Natural killer cell treated with Interleukin-12 subunit alpha and Interleukin-12 subunit beta and Interleukin-15 and Interleukin-18, amount 100 ng/mL, for 72 hours (primary cell): ENCODE results near the gene LRRN3. TPM values are rescaled to one million over a fixed set of nuclear protein-coding genes. Genes with fewer than 3 reads are reported as not detected.

Experiments
- ATAC-seq, 2 donors: fragments of 150-1000 bp; cut with Tn5 transposase in 1 of 2; sonication (Bioruptor Pico), chemical (Tn5 transposase) in 1 of 2; 2 replicates each; pipeline ENCODE4 v1.10.0; 2021
- DNase-seq: peaks from one replicate; pipeline ENCODE4 v3.0.0; 2022; ENCODE audit warnings: low spot score
- H3K27ac Mint-ChIP-seq, 2 donors: 1 replicate in 1 of 2; 2 replicates in 1 of 2; pipeline ENCODE4 v1.8.0; 2022; ENCODE audit warnings: mixed read lengths in 2 of 2, mild to moderate bottlenecking in 1 of 2, moderate library complexity in 1 of 2
- H3K27me3 Mint-ChIP-seq, 2 donors: 1 replicate in 1 of 2; 2 replicates in 1 of 2; pipeline ENCODE4 v1.8.0; 2022; ENCODE audit warnings: mixed read lengths in 2 of 2
- H3K36me3 Mint-ChIP-seq: one replicate; pipeline ENCODE4 v1.8.0; 2022; ENCODE audit warnings: mixed read lengths
- H3K4me1 Mint-ChIP-seq, 2 donors: 1 replicate in 1 of 2; 2 replicates in 1 of 2; pipeline ENCODE4 v1.8.0; 2022; ENCODE audit warnings: low read depth in 2 of 2, mixed read lengths in 2 of 2, mild to moderate bottlenecking in 1 of 2
- H3K4me3 Mint-ChIP-seq: one replicate; pipeline ENCODE4 v1.8.0; 2022; ENCODE audit warnings: mixed read lengths
- H3K9me3 Mint-ChIP-seq: 2 replicates; pipeline ENCODE4 v1.8.0; 2022; ENCODE audit warnings: mixed read lengths
- total RNA-seq, 2 donors: library from RNA; stranded (reverse); gene quantifications; one replicate each; pipeline ENCODE4 v1.2.3, GENCODE V29; 2022

Gene LRRN3
- total RNA-seq, 2 donors from 2014 or later = 1.4 to 4.6 TPM

DNA sequence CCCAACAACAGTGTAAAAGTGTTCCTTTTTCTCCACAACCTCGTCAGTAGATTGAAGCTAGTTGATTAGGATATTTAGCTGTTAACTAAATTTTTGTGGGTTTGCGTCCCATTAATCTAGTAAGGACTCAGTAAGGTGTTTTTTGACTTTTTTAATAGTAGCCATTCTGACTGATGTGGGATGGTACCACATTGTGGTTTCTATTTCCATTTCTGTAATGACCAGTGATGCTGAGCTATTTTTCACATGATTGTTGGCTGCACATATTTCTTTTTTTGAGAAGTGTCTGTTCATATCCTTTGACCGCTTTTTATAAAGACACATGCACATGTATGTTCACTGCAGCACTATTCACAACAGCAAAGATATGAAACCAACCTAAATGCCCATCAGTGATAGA is 5.6 kb upstream of the LRRN3 start:
- H3K9me3 Mint-ChIP-seq = peaks cover 6% of the 10 kb centered on the region
- peaks cover 11% of the 10 kb centered on the region for H3K36me3 Mint-ChIP-seq
- DNase-seq (no peak), ATAC-seq (no peak)
- peaks cover 41 to 60% of the 10 kb centered on the region in 2 donors for H3K4me1 Mint-ChIP-seq
- no peaks in the 10 kb centered on the region for H3K27me3 Mint-ChIP-seq
- peak overlapping the region; percentile 51 for H3K4me3 Mint-ChIP-seq
- H3K27ac Mint-ChIP-seq = peak overlapping the region; percentile 52 to 78

DNA sequence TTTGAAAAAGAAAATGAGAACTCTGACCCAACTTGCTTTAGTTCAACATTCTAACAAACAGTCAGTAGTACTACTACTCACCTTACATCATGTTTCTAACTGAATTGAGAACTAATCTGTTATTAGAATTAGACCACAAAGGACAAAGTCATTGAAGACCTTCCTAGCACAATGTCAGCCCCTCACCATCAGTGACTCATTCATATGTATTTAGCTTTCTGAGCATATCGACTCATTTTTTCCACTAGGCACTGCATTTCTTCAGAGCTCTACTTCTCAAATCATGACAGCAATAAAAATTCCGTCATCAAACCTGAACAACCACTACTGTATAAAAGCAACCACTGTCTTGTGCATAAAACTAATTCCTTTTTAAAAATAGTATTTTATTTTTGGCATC is 4.4 kb upstream of the LRRN3 start:
- peaks cover 41 to 54% of the 10 kb centered on the region in 2 donors for H3K4me1 Mint-ChIP-seq
- H3K9me3 Mint-ChIP-seq = peaks cover 6% of the 10 kb centered on the region
- DNase-seq (no peak), ATAC-seq (no peak)
- H3K36me3 Mint-ChIP-seq = peaks cover 11% of the 10 kb centered on the region
- peak overlapping the region; percentile 16 for H3K4me3 Mint-ChIP-seq
- H3K27me3 Mint-ChIP-seq = no peaks in the 10 kb centered on the region
- H3K27ac Mint-ChIP-seq = peak overlapping the region in 1 of 2 donors; percentile 78

GRCh38 chr7:111088328-111088727 is 2.6 kb upstream of the LRRN3 start:
- Mint-ChIP-seq H3K4me3 (peak overlapping the region; percentile 51), H3K27ac (peak overlapping the region; percentile 63 to 81), H3K36me3 (peaks cover 11% of the 10 kb centered on the region), H3K27me3 (no peaks in the 10 kb centered on the region), H3K9me3 (peaks cover 6% of the 10 kb centered on the region), H3K4me1 (peaks cover 36 to 54% of the 10 kb centered on the region in 2 donors)
- DNase-seq = no peak
- no peak for ATAC-seq

DNA sequence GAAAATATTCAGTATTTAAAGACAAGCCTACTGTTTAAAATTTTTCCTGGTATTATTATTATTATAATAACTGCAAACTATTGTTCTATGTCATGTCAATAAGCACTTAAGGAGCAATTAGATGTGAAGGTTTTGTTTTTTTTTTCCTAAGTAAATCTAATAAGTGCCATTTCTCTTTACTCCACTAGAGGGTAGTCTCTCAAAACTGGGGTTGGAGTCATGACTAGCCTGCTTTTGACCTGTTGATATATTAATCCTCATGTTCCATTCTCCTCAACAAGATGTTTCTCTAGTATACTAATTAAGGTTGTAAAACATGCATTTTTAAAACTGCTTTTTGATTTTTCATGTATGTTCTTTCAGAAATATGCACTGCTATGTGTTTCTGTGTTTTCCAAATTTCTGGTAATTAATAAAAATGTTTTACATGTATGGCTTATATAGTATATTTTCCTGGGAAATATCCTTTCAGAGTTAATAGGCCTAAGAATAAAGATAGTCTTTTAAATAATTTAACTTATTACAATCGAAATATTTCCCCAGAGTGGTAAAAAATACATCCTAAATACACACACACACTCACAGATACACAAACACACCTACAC is 1.0 kb upstream of the LRRN3 start:
- Mint-ChIP-seq H3K27ac (no peak overlapping the region), H3K27me3 (no peaks in the 10 kb centered on the region), H3K4me1 (peaks cover 28 to 42% of the 10 kb centered on the region in 2 donors), H3K4me3 (no peak overlapping the region), H3K9me3 (no peaks in the 10 kb centered on the region), H3K36me3 (peaks cover 5% of the 10 kb centered on the region)
- DNase-seq = no peak
- no peak for ATAC-seq

DNA sequence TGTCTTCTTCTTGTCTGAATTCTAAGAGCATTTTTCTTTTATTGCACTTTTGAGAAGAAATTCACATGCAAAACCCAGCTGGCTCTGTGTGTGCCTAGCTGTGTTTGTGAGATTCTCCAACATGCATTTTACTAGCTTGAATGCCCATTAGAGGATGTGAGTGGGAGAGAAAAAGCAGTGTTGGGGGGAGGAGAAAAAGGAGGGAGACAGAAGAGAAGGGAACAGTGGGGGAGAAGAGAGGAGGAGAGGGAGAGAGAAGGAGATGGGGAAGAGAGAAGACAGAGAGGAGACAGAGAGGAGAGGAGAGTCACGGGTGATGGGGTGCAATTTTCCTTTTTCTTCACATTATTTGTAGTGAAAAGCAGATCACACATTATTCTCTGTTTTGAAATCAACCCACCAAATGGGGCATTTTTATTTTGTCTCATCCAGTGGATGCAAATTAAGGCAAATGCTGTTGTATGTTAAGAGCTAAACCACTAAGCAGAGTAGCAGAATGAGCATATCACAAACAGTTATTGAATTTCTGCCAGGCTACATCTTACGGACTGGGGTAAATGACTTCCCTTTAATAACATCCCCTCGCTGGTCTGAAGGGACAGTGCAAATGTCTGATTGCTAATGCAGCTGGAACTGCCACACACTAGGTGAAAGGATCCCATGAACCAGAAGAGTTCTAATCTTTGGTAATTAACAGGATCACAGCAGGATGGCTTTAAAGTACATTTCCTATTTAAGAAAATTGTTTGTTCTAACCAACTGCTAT is 849 bp downstream of the LRRN3 start:
- peak overlapping the region; percentile 48 to 87 for H3K27ac Mint-ChIP-seq
- H3K9me3 Mint-ChIP-seq = no peaks in the 10 kb centered on the region
- DNase-seq = no peak
- peaks cover 20 to 35% of the 10 kb centered on the region in 2 donors for H3K4me1 Mint-ChIP-seq
- H3K36me3 Mint-ChIP-seq = no peaks in the 10 kb centered on the region
- H3K4me3 Mint-ChIP-seq = peak overlapping the region; percentile 78
- ATAC-seq = peak; percentile 56 to 77
- H3K27me3 Mint-ChIP-seq = no peaks in the 10 kb centered on the region

- H3K27ac Mint-ChIP-seq = peak overlapping the region; percentile 48 to 87
- H3K4me3 Mint-ChIP-seq = peak overlapping the region; percentile 78
- peaks cover 19 to 33% of the 10 kb centered on the region in 2 donors for H3K4me1 Mint-ChIP-seq
- no peaks in the 10 kb centered on the region for H3K27me3 Mint-ChIP-seq
- DNase-seq (no peak), ATAC-seq (peak; percentile 50 to 59)
- no peaks in the 10 kb centered on the region for H3K9me3 Mint-ChIP-seq
- no peaks in the 10 kb centered on the region for H3K36me3 Mint-ChIP-seq
Measured at GRCh38 chr7:111092406-111093236, 1.7 kb downstream of the LRRN3 start.

DNA sequence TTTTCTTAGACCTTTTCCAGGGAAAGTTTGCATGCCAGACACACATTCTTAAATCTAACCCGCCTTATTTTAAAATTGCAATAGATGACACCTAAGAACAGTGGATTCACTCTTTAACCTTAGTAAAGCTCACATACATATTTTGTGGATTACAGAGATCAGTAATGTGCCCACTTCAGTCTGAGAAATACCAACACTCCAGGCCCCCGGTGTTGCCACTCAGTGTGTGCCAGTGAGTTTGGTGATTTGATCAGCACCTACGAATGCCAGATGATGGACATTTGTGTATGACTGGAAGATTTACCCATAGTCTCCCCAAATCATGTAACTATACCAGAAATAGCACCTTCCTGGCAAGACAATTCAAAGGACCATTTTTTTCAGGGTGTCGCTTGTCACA is 2.6 kb downstream of the LRRN3 start:
- H3K27me3 Mint-ChIP-seq = no peaks in the 10 kb centered on the region
- H3K36me3 Mint-ChIP-seq = no peaks in the 10 kb centered on the region
- no peaks in the 10 kb centered on the region for H3K9me3 Mint-ChIP-seq
- peaks cover 13 to 24% of the 10 kb centered on the region in 2 donors for H3K4me1 Mint-ChIP-seq
- peak overlapping the region; percentile 78 for H3K4me3 Mint-ChIP-seq
- H3K27ac Mint-ChIP-seq = peak overlapping the region; percentile 48 to 87
- no peak for ATAC-seq
- no peak for DNase-seq

- peaks cover 13 to 24% of the 10 kb centered on the region in 2 donors for H3K4me1 Mint-ChIP-seq
- H3K9me3 Mint-ChIP-seq = no peaks in the 10 kb centered on the region
- peak overlapping the region; percentile 48 to 87 for H3K27ac Mint-ChIP-seq
- H3K36me3 Mint-ChIP-seq = no peaks in the 10 kb centered on the region
- H3K27me3 Mint-ChIP-seq = no peaks in the 10 kb centered on the region
- no peak for ATAC-seq
- no peak for DNase-seq
- peak overlapping the region; percentile 78 for H3K4me3 Mint-ChIP-seq
Measured at GRCh38 chr7:111094419-111094818, 3.5 kb downstream of the LRRN3 start.

DNA sequence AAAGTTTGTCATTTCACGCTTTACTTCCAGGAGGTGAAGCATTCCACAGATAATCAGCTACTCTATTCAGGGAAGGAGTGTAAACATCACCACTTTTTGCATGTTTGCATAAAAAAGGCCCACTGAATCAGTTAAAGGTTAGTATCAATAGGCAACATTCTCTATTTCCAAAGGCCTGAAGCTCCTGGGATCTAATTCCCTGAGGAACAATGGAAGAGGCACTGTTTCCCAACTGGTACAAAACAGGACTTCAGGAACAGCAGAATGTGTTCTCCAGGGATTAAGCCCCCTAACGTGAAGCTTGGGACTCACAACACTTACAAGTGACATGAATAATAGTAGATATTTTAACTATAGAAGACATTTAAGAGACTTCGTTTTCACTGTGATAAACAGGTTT is 6.1 kb downstream of the LRRN3 start:
- ATAC-seq = no peak
- Mint-ChIP-seq H3K4me1 (peaks cover 9 to 17% of the 10 kb centered on the region in 2 donors), H3K36me3 (no peaks in the 10 kb centered on the region), H3K4me3 (no peak overlapping the region), H3K9me3 (no peaks in the 10 kb centered on the region), H3K27me3 (no peaks in the 10 kb centered on the region), H3K27ac (no peak overlapping the region)
- DNase-seq = no peak

DNA sequence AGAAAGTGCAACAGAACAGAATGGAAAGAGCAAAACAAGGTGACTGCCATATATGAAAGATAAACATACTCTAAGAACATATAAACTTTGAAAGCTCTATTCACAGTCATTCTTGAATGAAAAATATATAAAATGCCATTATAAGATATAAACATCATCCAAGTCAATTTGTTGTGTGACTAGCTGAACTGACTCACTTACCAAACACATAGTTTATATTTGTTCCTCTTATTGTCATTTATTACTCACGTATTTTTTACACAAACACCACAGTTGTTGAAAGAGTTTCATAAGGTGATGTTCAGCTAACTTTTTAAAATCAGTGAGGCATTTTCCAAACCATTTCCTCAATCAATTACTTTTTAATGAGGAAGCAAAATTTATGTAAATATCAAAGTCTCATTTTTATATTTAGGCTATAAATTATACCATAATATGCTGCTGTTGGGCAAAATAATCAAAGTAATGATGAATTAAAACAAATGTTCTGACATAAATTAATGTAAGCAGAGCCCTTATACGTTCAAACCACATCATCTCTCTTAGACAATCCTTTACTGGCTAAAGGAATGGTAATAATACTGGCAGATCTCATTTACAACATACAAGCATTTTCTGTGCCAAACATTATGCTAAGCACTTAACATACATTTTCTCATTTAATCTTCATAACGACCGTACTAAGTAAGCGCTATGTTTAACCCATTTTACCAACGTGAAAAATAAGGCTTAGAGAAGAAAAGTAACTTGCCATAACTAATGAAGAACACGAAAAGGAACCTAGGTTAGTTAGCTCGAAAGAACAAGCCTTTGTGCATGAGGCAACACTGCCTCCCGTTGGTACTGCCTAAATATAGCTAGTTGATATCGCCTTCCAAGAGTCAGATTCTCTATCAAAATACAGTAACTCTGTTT is 7.3 kb downstream of the LRRN3 start:
- Mint-ChIP-seq H3K4me1 (peaks cover 4 to 5% of the 10 kb centered on the region in 2 donors), H3K27me3 (no peaks in the 10 kb centered on the region), H3K36me3 (no peaks in the 10 kb centered on the region), H3K4me3 (no peak overlapping the region), H3K27ac (no peak overlapping the region), H3K9me3 (no peaks in the 10 kb centered on the region)
- ATAC-seq (peak; percentile 58 to 74), DNase-seq (no peak)

- H3K4me3 Mint-ChIP-seq = no peak overlapping the region
- DNase-seq (no peak), ATAC-seq (no peak)
- H3K4me1 Mint-ChIP-seq = no peaks in the 10 kb centered on the region
- no peak overlapping the region for H3K27ac Mint-ChIP-seq
- H3K27me3 Mint-ChIP-seq = no peaks in the 10 kb centered on the region
- no peaks in the 10 kb centered on the region for H3K9me3 Mint-ChIP-seq
- H3K36me3 Mint-ChIP-seq = no peaks in the 10 kb centered on the region
Measured at GRCh38 chr7:111098926-111099250, 8.0 kb downstream of the LRRN3 start.

DNA sequence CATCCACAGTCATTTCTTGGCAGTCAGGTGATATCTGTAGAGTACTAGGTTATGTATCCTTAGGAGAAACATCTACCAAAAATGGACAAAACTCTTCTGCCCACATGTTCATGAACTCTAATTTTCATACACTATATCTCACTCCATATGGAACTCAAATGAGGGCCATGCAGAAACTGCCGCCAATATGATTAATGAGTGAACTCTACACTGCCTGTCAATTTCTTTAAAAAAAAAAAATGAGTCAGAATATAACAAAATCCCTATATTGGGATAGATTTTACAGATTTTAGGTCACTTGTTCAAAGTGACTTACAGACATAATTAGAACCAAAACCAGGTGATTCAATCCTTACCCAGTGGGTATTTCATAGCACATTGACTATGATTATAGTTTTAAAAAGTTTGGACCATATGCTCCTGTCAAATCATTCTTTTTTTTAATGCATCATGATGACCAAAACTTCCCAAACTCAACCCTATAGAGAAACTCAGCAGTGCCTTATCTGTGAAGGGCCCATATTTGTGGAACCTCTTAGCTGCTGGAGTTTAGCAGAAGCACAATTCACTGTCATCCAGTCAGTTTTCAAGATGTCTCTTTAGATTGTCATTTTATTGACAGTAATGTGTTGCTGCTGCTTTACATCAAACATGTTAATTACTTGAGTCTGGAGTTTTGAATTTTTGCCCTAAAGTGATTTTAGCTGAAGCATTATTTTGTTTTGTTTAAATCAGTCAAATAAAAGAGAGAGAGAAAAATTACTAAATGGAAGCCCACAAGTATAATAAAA is 11.1 kb downstream of the LRRN3 start:
- ATAC-seq (no peak), DNase-seq (no peak)
- no peak overlapping the region for H3K4me3 Mint-ChIP-seq
- H3K9me3 Mint-ChIP-seq = no peaks in the 10 kb centered on the region
- H3K27ac Mint-ChIP-seq = no peak overlapping the region
- H3K4me1 Mint-ChIP-seq = no peaks in the 10 kb centered on the region
- no peaks in the 10 kb centered on the region for H3K36me3 Mint-ChIP-seq
- H3K27me3 Mint-ChIP-seq = no peaks in the 10 kb centered on the region
